Measurements from ENCODE around the gene NCK2.
A peak's percentile ranks its signal among the peaks of the same experiment; 100 is the strongest.

Gene NCK2

GRCh38 chr2:105744909-105745853, at the start of gene NCK2:
NCK2 (plus strand) TSS chr2:105744912; CDS start chr2:105855064, 110,152 bp downstream.
- FAIRE-seq (no peak), DNase-seq (ENCODE audit: insufficient read length, low spot score) (peak; percentile 24)

- DNase-seq (ENCODE audit: insufficient read length, low spot score) (no peak), FAIRE-seq (no peak)
Measured at GRCh38 chr2:105697781-105698449, 46.8 kb upstream of the NCK2 start.

GRCh38 chr2:105698820-105699219, 45.9 kb upstream of the NCK2 start:
- FAIRE-seq (no peak), DNase-seq (ENCODE audit: insufficient read length, low spot score) (no peak)

GRCh38 chr2:105701042-105701441, 43.7 kb upstream of the NCK2 start:
- DNase-seq (ENCODE audit: insufficient read length, low spot score): no peak
- FAIRE-seq: no peak

- FAIRE-seq: no peak
Measured at GRCh38 chr2:105708697-105709096, 36.0 kb upstream of the NCK2 start.

GRCh38 chr2:105711394-105711793, 33.3 kb upstream of the NCK2 start:
- FAIRE-seq: no peak

More at GRCh38 chr2:105708697-105709096, 36.0 kb upstream of the NCK2 start:
- no peak for DNase-seq (ENCODE audit: insufficient read length, low spot score)

GRCh38 chr2:105712166-105712915, 32.4 kb upstream of the NCK2 start:
- DNase-seq (ENCODE audit: insufficient read length, low spot score) (no peak), FAIRE-seq (peak; percentile 67)

More at GRCh38 chr2:105711394-105711793, 33.3 kb upstream of the NCK2 start:
- DNase-seq (ENCODE audit: insufficient read length, low spot score): no peak

GRCh38 chr2:105712981-105713596, 31.6 kb upstream of the NCK2 start:
- no peak for FAIRE-seq
- DNase-seq (ENCODE audit: insufficient read length, low spot score): no peak

GRCh38 chr2:105714141-105714540, 30.6 kb upstream of the NCK2 start:
- no peak for DNase-seq (ENCODE audit: insufficient read length, low spot score)
- no peak for FAIRE-seq

- DNase-seq (ENCODE audit: insufficient read length, low spot score) (no peak), FAIRE-seq (no peak)
Measured at GRCh38 chr2:105718846-105719481, 25.7 kb upstream of the NCK2 start.

GRCh38 chr2:105721991-105722511, 22.7 kb upstream of the NCK2 start:
- FAIRE-seq (no peak), DNase-seq (ENCODE audit: insufficient read length, low spot score) (no peak)

GRCh38 chr2:105722726-105723297, 21.9 kb upstream of the NCK2 start:
- FAIRE-seq: no peak
- no peak for DNase-seq (ENCODE audit: insufficient read length, low spot score)

GRCh38 chr2:105723431-105723830, 21.3 kb upstream of the NCK2 start:
- FAIRE-seq (no peak), DNase-seq (ENCODE audit: insufficient read length, low spot score) (no peak)

GRCh38 chr2:105725388-105725787, 19.3 kb upstream of the NCK2 start:
- DNase-seq (ENCODE audit: insufficient read length, low spot score) (no peak), FAIRE-seq (no peak)

GRCh38 chr2:105730170-105730569, 14.5 kb upstream of the NCK2 start:
- FAIRE-seq (no peak), DNase-seq (ENCODE audit: insufficient read length, low spot score) (no peak)

GRCh38 chr2:105731511-105731910, 13.2 kb upstream of the NCK2 start:
- FAIRE-seq (no peak), DNase-seq (ENCODE audit: insufficient read length, low spot score) (no peak)

GRCh38 chr2:105732101-105732500, 12.6 kb upstream of the NCK2 start:
- DNase-seq (ENCODE audit: insufficient read length, low spot score) (no peak), FAIRE-seq (no peak)

- DNase-seq (ENCODE audit: insufficient read length, low spot score) (no peak), FAIRE-seq (no peak)
Measured at GRCh38 chr2:105732955-105733607, 11.6 kb upstream of the NCK2 start.

GRCh38 chr2:105733875-105734274, 10.8 kb upstream of the NCK2 start:
- DNase-seq (ENCODE audit: insufficient read length, low spot score): no peak
- no peak for FAIRE-seq

All from HTR-8/SVneo (cell line).